ENCODE data around the gene KARS1.

The KARS1 gene

DNA sequence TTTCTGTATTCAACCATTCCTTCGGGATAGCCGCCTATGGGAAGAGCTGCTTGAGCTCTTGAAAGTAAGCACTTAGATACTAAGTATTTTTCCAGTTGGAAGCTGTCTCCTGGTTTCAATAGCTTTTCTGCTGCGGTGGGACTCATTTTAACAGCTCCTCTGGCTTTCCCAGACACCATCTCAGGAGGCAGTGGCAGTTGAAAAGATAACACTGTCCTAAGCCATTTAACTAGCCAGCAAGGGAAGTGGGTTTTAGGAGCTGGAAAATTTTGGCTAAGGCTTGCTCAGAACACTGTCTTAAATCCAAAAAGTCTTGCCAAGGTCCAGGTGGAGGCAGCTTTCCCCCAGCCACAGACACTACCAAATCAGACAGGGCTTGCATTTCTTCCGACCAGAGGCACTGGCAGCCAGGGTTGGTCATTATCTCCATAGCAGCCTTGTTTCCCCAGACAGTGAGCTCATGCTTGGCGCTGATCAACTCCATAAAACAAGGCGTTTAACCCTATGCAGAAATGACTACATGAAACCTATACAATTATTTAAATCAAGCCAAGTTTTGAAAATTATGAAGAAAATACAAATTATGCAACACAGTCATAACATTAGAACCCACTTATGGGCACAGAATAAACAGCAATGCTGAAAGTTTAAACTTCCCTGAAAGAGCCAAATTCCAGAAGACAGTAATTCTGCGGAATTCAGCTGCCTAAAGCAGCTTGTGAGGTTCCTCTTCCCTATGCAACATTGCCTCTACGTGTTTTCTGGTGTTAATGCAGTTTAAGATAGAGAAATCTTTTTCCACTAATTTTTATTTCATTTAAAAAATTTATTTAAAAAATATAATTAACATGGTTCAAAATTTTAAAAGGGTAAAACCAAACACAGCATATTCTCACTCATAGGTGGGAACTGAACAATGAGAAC lies 56.3 kb downstream of the KARS1 start:
- peak; percentile 12 for DNase-seq (ENCODE audit: low read depth)
- no peak overlapping the region for H3K4me3 ChIP-seq (ENCODE audit: low read length)
- TF ChIP-seq CTCF (IDR thresholded peaks at IDR 0.05; ENCODE audit: insufficient read depth, low read depth, low read length, missing control alignments) = no peak

- H3K4me3 ChIP-seq (ENCODE audit: low read length) = no peak overlapping the region
- DNase-seq (ENCODE audit: low read depth) = no peak
- no peak for TF ChIP-seq CTCF (IDR thresholded peaks at IDR 0.05; ENCODE audit: insufficient read depth, low read depth, low read length, missing control alignments)
Measured at GRCh38 chr16:75589306-75589705, 58.2 kb downstream of the KARS1 start.

- TF ChIP-seq CTCF (IDR thresholded peaks at IDR 0.05; ENCODE audit: insufficient read depth, low read depth, low read length, missing control alignments) = no peak
- DNase-seq (ENCODE audit: low read depth) = no peak
- H3K4me3 ChIP-seq (ENCODE audit: low read length) = no peak overlapping the region
Measured at GRCh38 chr16:75588716-75589115, 58.7 kb downstream of the KARS1 start.

GRCh38 chr16:75584108-75584507 lies 63.4 kb downstream of the KARS1 start:
- DNase-seq (ENCODE audit: low read depth) = no peak
- H3K4me3 ChIP-seq (ENCODE audit: low read length) = no peak overlapping the region
- no peak for TF ChIP-seq CTCF (IDR thresholded peaks at IDR 0.05; ENCODE audit: insufficient read depth, low read depth, low read length, missing control alignments)

DNA sequence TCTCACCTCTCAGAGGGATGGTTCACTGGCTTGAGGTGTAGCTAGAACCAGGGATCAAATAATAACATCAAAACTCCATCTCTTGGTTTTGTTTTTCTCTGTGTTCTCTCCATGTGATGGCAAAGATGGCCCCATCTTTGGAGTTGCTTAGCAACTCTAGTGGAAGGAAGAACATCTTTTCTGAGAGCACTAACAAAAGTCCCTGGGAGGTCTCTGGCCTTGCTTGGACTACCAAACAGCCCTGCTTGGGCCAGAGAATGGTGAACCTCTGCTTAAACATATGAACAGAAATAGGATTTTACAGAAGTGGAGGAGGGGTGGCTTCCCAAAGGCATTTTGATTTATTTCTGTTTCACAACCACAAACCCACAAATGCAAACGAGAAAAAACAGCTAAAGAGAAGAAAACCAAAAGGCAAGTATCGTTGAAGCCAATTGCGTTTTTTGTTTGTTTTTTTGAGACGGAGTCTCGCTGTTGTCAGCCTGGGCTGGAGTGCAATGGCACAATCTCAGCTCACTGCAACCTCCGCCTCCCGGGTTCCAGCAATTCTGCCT lies 68.1 kb downstream of the KARS1 start:
- TF ChIP-seq CTCF (IDR thresholded peaks at IDR 0.05; ENCODE audit: insufficient read depth, low read depth, low read length, missing control alignments) = no peak
- DNase-seq (ENCODE audit: low read depth) = no peak
- H3K4me3 ChIP-seq (ENCODE audit: low read length) = no peak overlapping the region

- TF ChIP-seq CTCF (IDR thresholded peaks at IDR 0.05; ENCODE audit: insufficient read depth, low read depth, low read length, missing control alignments) = no peak
- no peak for DNase-seq (ENCODE audit: low read depth)
- no peak overlapping the region for H3K4me3 ChIP-seq (ENCODE audit: low read length)
Measured at GRCh38 chr16:75578725-75579124, 68.7 kb downstream of the KARS1 start.
